ENCODE results near the gene BANK1. TPM values are rescaled to one million over a fixed set of nuclear protein-coding genes. Genes with fewer than 3 reads are reported as not detected.

BANK1 gene
- total RNA-seq, 6 donors from 2014 or later, result 7.6 to 29.3 (median 11.4) TPM

DNA sequence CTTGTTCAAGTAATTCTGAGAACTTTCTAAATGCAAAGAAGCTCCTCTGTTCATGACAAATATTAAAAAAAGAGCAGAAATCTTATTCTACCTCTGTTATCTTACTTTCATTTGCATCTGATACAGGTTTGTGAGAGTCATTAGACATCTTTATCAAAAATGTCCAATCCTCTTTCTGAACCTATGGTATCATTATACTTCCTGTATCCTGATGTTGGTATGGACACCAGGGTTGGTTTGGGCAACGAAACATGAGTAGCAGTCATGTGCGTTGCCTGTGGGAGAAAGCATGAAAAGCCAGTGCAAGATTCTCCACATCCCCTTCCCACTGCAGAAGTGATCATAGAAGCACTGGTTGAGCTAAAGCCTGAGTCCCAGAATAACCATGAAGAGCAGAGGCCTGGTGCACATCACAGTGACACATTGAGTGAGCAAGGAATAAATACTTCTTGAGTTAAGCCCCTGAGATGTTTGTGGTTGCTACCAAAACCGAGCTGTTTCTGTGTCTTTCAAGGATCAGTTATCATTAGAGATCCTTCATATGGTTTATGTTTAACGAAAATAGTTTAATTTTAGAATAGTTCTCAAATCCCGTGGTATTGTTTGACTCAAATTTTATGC lies 197.2 kb downstream of the BANK1 start:
- Histone ChIP-seq H3K27ac (no peak overlapping the region), H3K36me3 (no peaks in the 10 kb centered on the region), H3K9me3 (no peaks in the 10 kb centered on the region), H3K4me1 (no peaks in the 10 kb centered on the region), H3K27me3 (no peaks in the 10 kb centered on the region), H3K4me3 (no peak overlapping the region)
- TF ChIP-seq POLR2AphosphoS5 (IDR thresholded peaks at IDR 0.05) (no peak), POLR2A (IDR thresholded peaks at IDR 0.05) (no peak)
- DNase-seq, result no peak
- WGBS, 2 donors, result 83 to 90% methylated on average over 5 of the region's 5 CpGs
- no peak for ATAC-seq (ENCODE audit: low FRiP score in 2 of 2)

DNA sequence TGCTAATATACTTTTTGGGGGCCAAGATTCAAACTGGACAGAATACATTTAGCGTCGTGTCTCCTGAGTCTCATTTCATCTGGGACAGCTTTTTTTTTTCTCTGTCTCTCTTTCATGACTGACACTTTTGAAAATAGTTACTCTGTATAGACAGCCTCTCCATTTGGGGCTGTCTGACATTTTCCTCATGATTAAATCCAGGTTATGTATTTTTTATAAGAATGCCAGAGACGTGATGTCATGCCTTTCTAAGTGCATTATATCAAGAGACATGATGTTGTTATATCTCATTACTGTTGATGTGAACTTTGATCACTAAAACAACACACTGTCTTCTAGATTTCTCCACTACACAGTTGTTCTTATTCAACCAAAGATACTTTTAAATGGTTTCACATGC lies 199.0 kb downstream of the BANK1 start:
- no peak for TF ChIP-seq EP300 (IDR thresholded peaks at IDR 0.05)
- TF ChIP-seq POLR2A (IDR thresholded peaks at IDR 0.05), result no peak
- no peak for TF ChIP-seq POLR2AphosphoS5 (IDR thresholded peaks at IDR 0.05)
- TF ChIP-seq CTCF (IDR thresholded peaks at IDR 0.05), result no peak
- H3K27ac ChIP-seq, result no peak overlapping the region
- H3K27me3 ChIP-seq, result no peaks in the 10 kb centered on the region
- ATAC-seq (ENCODE audit: low FRiP score in 2 of 2), result no peak
- DNase-seq, result no peak
- H3K9me3 ChIP-seq, result no peaks in the 10 kb centered on the region
- H3K36me3 ChIP-seq, result no peaks in the 10 kb centered on the region
- H3K4me1 ChIP-seq, result no peaks in the 10 kb centered on the region
- H3K4me3 ChIP-seq, result no peak overlapping the region
- 87 to 89% methylated on average over 3 of the region's 3 CpGs for WGBS, 2 donors

DNA sequence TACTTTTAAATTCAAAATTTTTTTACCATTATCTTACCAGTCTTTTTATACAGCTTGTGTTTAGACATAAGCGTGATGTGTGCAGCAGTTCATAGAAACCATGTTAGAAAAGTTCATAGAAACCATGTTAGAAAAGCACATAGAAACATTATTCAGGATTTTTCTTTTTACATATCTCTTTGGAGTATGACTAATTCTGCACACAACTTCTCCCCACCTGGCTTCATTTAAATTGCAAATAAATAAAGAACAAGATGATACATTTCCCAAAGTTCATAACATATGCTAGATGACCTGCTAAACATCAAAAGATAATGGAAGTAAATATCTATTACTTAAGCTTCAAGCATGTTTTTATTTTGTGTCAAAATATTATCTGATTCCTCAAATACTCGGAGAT lies 201.9 kb downstream of the BANK1 start:
- Histone ChIP-seq H3K27me3 (no peaks in the 10 kb centered on the region), H3K4me3 (no peak overlapping the region), H3K27ac (no peak overlapping the region), H3K4me1 (no peaks in the 10 kb centered on the region), H3K36me3 (no peaks in the 10 kb centered on the region), H3K9me3 (peaks cover 0 to 5% (median 0%) of the 10 kb centered on the region in 4 donors)
- ATAC-seq (ENCODE audit: low FRiP score in 2 of 2) (no peak), DNase-seq (no peak)
- WGBS, 2 donors, result 91 to 93% methylated on average over 2 of the region's 2 CpGs
- no peak for TF ChIP-seq POLR2AphosphoS5 (IDR thresholded peaks at IDR 0.05)
- no peak for TF ChIP-seq CTCF (IDR thresholded peaks at IDR 0.05)
- TF ChIP-seq POLR2A (IDR thresholded peaks at IDR 0.05), result no peak
- TF ChIP-seq EP300 (IDR thresholded peaks at IDR 0.05), result no peak

GRCh38 chr4:101993002-101993841 lies 202.7 kb downstream of the BANK1 start:
- 60 to 62% methylated on average over 5 of the region's 5 CpGs for WGBS, 2 donors
- ATAC-seq (ENCODE audit: low FRiP score in 2 of 2) (peak in 1 of 2 donors; percentile 60), DNase-seq (no peak)
- no peak for TF ChIP-seq CTCF (IDR thresholded peaks at IDR 0.05)
- H3K27me3 ChIP-seq, result no peaks in the 10 kb centered on the region
- H3K27ac ChIP-seq, result no peak overlapping the region
- no peaks in the 10 kb centered on the region for H3K4me1 ChIP-seq
- H3K36me3 ChIP-seq, result no peaks in the 10 kb centered on the region
- no peak overlapping the region for H3K4me3 ChIP-seq
- peaks cover 0 to 5% (median 0%) of the 10 kb centered on the region in 4 donors for H3K9me3 ChIP-seq

DNA sequence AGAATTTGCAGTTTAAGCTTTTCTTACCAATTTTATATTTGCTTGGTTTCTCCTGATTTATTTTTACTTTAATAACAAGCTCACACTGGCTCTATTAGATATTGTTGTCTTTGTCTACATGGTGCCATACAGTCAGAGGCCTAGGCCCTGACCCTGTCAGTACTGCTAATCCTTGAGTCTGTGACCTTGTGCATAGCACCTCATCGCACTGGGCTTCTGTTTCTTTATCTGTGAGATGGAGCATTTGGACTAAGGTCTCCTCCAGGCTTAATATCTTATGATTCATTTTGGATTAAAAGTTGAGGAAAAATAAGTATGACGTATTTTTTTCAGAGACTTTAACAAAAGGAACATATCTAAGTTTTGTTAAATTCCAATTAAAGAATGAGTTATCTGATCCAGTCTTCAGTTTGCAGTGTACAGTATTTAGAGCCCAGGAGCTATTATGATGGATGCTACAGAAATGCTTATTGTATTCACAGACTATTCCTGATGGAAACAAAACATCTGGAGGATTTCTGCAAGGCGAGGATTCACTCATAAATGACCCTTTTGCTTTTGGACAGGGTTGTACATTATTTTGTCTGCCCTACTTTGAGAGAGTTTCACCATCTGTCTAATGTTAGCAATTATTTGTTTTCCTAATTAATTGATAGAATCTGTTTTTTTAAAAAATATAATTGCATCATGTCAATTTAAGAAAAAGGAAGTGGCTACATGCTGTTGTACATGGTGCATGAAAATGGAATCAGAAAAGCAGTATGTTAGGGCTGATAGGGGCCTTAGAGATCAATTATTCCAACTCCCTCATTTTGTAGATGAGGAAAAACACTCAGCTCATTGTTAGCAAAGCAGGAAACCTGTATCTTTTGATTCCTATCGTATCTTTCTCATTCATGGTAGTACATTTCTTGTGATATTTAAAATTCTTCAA lies 203.6 kb downstream of the BANK1 start:
- 74 to 78% methylated on average over 4 of the region's 4 CpGs for WGBS, 2 donors
- Histone ChIP-seq H3K27me3 (no peaks in the 10 kb centered on the region), H3K36me3 (no peaks in the 10 kb centered on the region), H3K4me3 (no peak overlapping the region), H3K27ac (no peak overlapping the region), H3K9me3 (peaks cover 0 to 5% (median 0%) of the 10 kb centered on the region in 4 donors), H3K4me1 (no peaks in the 10 kb centered on the region)
- ATAC-seq (ENCODE audit: low FRiP score in 2 of 2) (peak in 1 of 2 donors; percentile 45), DNase-seq (no peak)
- no peak for TF ChIP-seq POLR2A (IDR thresholded peaks at IDR 0.05)
- no peak for TF ChIP-seq EP300 (IDR thresholded peaks at IDR 0.05)

Measured in upper lobe of left lung (tissue), 6 donors.